Daoy (cell line): ENCODE data around the gene MSH5. TPM values are rescaled to one million over a fixed set of nuclear protein-coding genes. Genes with fewer than 3 reads are reported as not detected.
"Not testable (repeated sequence)": the region's sequence is repeated elsewhere in the genome, so short reads cannot be mapped to it uniquely, and the experiment has no call there.

ENCODE experiments used
- DNase-seq: peaks from one replicate; pipeline ENCODE4 v3.0.0-alpha.2; 2015; ENCODE audit warnings: low read depth
- total RNA-seq: library from RNA; depleted of rRNA; stranded (reverse); fragments of >200 nt; shearing (Covaris generic); gene quantifications from 2 replicates; pipeline ENCODE4 v1.2.3, GENCODE V29; 2014; rRNA removed

Gene MSH5
- total RNA-seq, result 19.9 and 20.9 TPM in 2 replicates

GRCh38 chr6:31739639-31740396 lies at the start of gene MSH5:
TSS of gene MSH5 (plus strand) at chr6:31740005. CDS start at chr6:31740467, 462 bp downstream.
- peak; percentile 100 for DNase-seq

GRCh38 chr6:31690231-31691077 lies 49.4 kb upstream of the MSH5 start:
- peak; percentile 58 for DNase-seq

GRCh38 chr6:31691078-31691463 lies 48.7 kb upstream of the MSH5 start:
- no peak for DNase-seq

GRCh38 chr6:31691564-31692108 lies 48.2 kb upstream of the MSH5 start:
- DNase-seq, result no peak

- no peak for DNase-seq
Measured at GRCh38 chr6:31692353-31692752, 47.5 kb upstream of the MSH5 start.

- no peak for DNase-seq
Measured at GRCh38 chr6:31692886-31693285, 46.9 kb upstream of the MSH5 start.

- DNase-seq, result no peak
Measured at GRCh38 chr6:31693535-31693934, 46.3 kb upstream of the MSH5 start.

GRCh38 chr6:31697555-31697954 lies 42.2 kb upstream of the MSH5 start:
- no peak for DNase-seq

GRCh38 chr6:31700740-31701401 lies 38.9 kb upstream of the MSH5 start:
- DNase-seq, result no peak

- peak; percentile 31 for DNase-seq
Measured at GRCh38 chr6:31701666-31702404, 38.0 kb upstream of the MSH5 start.

GRCh38 chr6:31702405-31702818 lies 37.4 kb upstream of the MSH5 start:
- no peak for DNase-seq

- peak; percentile 100 for DNase-seq
Measured at GRCh38 chr6:31702819-31703716, 36.7 kb upstream of the MSH5 start, which contains the start of gene ABHD16A. TSS of gene ABHD16A (minus strand) at chr6:31703324. CDS start at chr6:31703281, 43 bp downstream.

- DNase-seq, result no peak
Measured at GRCh38 chr6:31705931-31706330, 33.9 kb upstream of the MSH5 start.

- DNase-seq, result no peak
Measured at GRCh38 chr6:31706599-31706998, 33.2 kb upstream of the MSH5 start, which contains the start of gene LY6G6F. TSS of gene LY6G6F (plus strand) at chr6:31706866. CDS start at chr6:31706907, 41 bp downstream.

GRCh38 chr6:31707701-31708100 lies 32.1 kb upstream of the MSH5 start:
- DNase-seq, result no peak

- DNase-seq, result no peak
Measured at GRCh38 chr6:31708224-31708623, 31.6 kb upstream of the MSH5 start.

- not testable (repeated sequence) for DNase-seq
Measured at GRCh38 chr6:31709157-31709556, 30.6 kb upstream of the MSH5 start.

GRCh38 chr6:31710523-31711219 lies 29.1 kb upstream of the MSH5 start:
- no peak for DNase-seq

GRCh38 chr6:31711233-31711632 lies 28.6 kb upstream of the MSH5 start:
- DNase-seq, result no peak
